ENCODE results near the gene TADA3. TPM values are rescaled to one million over a fixed set of nuclear protein-coding genes. Genes with fewer than 3 reads are reported as not detected.

The TADA3 gene
- total RNA-seq, 1 donor from 2014 or later: 54.7 TPM

DNA sequence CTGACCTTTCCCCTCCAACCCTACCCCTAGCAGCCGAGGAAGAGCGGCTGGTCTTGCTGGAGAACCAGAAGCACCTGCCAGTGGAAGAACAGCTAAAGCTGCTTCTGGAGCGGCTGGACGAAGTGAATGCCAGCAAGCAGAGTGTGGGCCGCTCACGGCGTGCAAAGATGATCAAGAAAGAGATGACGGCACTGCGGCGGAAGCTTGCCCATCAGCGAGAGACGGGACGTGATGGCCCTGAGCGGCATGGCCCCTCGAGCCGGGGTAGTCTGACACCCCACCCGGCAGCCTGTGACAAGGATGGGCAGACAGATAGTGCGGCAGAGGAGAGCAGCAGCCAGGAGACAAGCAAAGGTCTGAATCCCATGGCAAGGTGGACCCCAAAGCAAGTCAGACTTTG, 48.7 kb downstream of the TADA3 start:
- no peak for TF ChIP-seq CTCF (conservative IDR thresholded peaks at IDR 0.05; ENCODE audit: low read depth, low read length)
- no peak overlapping the region for H3K4me3 ChIP-seq (ENCODE audit: low read depth, low read length)
- no peak for DNase-seq (ENCODE audit: low read depth)

DNA sequence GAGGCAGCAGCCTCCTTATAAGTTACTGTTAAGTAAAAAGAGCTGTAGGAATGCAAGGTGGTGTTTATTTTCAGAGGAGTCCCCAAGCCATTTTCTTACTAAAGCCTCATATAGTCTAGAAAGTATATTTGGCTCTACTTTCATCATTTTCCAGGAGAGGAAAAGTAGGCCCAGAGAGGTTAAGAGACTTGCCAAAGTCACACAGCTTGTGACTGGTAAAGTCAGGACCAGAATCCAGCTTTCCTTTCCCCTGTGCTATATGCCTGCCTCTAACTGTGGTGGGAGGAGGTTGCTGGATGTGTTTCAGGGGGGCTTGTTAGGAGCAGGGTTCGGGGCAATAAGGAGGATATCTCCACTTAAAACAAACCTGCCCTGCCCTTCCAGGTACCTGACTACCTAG, 49.7 kb downstream of the TADA3 start:
- H3K4me3 ChIP-seq (ENCODE audit: low read depth, low read length): no peak overlapping the region
- no peak for DNase-seq (ENCODE audit: low read depth)
- TF ChIP-seq CTCF (conservative IDR thresholded peaks at IDR 0.05; ENCODE audit: low read depth, low read length): no peak

- no peak overlapping the region for H3K4me3 ChIP-seq (ENCODE audit: low read depth, low read length)
- no peak for TF ChIP-seq CTCF (conservative IDR thresholded peaks at IDR 0.05; ENCODE audit: low read depth, low read length)
- no peak for DNase-seq (ENCODE audit: low read depth)
Observed at GRCh38 chr3:9739181-9739580, 53.1 kb downstream of the TADA3 start.

GRCh38 chr3:9736831-9737230, 55.4 kb downstream of the TADA3 start:
- H3K4me3 ChIP-seq (ENCODE audit: low read depth, low read length): no peak overlapping the region
- no peak for TF ChIP-seq CTCF (conservative IDR thresholded peaks at IDR 0.05; ENCODE audit: low read depth, low read length)
- no peak for DNase-seq (ENCODE audit: low read depth)

DNA sequence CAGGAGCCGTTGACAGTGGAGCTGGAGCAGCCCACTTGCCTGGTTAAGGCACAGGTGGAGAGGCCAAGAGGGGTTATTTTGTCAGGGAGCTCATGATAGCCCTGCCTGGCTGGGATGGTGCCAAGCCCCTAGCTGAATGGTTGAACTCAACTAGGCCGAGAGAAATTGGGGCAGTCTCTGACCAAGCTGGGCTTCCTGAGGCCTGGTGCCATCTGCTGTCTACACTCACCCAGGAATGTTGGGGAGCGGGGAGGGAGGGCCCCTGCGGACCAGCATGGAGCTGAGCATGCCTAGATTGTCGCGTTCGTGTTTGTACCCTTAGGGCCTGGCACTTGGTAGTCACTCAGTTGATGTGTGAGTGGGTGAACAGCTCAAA, 59.5 kb downstream of the TADA3 start:
- TF ChIP-seq CTCF (conservative IDR thresholded peaks at IDR 0.05; ENCODE audit: low read depth, low read length): peak; percentile 13
- peak overlapping the region; percentile 89 for H3K4me3 ChIP-seq (ENCODE audit: low read depth, low read length)
- DNase-seq (ENCODE audit: low read depth): no peak

DNA sequence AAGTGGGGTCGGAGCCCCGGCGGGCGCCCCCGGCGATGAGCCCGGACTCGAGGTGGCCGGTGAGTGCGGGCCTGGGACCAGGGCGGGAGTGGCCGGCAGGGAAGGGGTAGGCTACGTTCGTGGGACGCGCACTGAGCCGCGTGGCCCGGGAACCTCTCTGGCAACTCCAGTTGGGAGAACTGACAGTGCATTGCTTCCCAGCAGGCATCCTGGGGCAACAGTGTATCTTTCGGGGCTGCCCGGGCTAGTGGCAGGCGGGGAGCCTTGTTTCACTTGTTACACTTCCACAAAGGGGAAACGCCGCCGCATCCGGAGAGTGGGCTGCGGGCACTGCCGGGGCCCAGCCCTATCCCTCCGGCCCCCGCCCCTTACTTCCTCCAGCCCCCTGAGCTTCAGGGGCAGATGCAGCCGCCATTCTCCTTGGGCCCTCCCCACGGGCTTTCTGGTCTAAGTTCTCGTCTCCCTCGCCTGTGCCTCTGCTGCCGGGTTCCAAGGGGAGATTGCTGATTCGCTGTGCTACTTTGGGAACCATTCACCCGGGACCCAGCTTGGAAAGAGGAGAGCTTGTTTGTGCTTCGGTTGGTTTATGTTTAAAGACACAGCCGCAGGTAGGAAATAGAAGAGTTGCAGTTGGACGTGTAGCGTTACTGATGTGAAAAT, 60.1 kb downstream of the TADA3 start:
- TF ChIP-seq CTCF (conservative IDR thresholded peaks at IDR 0.05; ENCODE audit: low read depth, low read length): no peak
- H3K4me3 ChIP-seq (ENCODE audit: low read depth, low read length): peak overlapping the region; percentile 89
- no peak for DNase-seq (ENCODE audit: low read depth)
